ENCODE data around the gene PCDHGA7. TPM values are rescaled to one million over a fixed set of nuclear protein-coding genes. Genes with fewer than 3 reads are reported as not detected.
"Not testable (repeated sequence)": the region's sequence is repeated elsewhere in the genome, so short reads cannot be mapped to it uniquely, and the experiment has no call there.

Gene PCDHGA7
- total and polyA plus RNA-seq, 10 donors: 0.18 to 5.4 (median 2.0) TPM

- 29 to 36% (median 32%) methylated on average over 32 to 38 of the region's 38 CpGs for WGBS, 5 donors
- H3K36me3 ChIP-seq: peaks cover 0 to 10% (median 0%) of the 10 kb centered on the region in 6 donors
- intact Hi-C loops (cut with DNase I; ENCODE audit: low total_unique reads): no loop called here
- peaks cover 0 to 96% (median 11%) of the 10 kb centered on the region in 7 donors for H3K27me3 ChIP-seq (replicated peaks in 1 of 7)
- no peak within 1 kb of the TSS for H3K27ac ChIP-seq
- H3K4me3 ChIP-seq: peak within 1 kb of the TSS in 1 of 8 donors; percentile 6
- peaks cover 0 to 96% (median 85%) of the 10 kb centered on the region in 8 donors for H3K9me3 ChIP-seq
- TF ChIP-seq POLR2A (IDR thresholded peaks at IDR 0.05) (no peak), CTCF (IDR thresholded peaks at IDR 0.05 in 8 of 11, conservative IDR thresholded peaks at IDR 0.05 in 3 of 11) (no peak), POLR2AphosphoS5 (IDR thresholded peaks at IDR 0.05) (no peak)
- no peak for DNase-seq
- no peaks in the 10 kb centered on the region for H3K4me1 ChIP-seq
Observed at GRCh38 chr5:141392429-141393198, 10.1 kb downstream of the PCDHGA7 start, which contains the start of gene PCDHGA8. Gene PCDHGA8 (plus strand): TSS chr5:141392633. CDS start chr5:141392814, 181 bp downstream.

- H3K9me3 ChIP-seq: peaks cover 0 to 96% (median 86%) of the 10 kb centered on the region in 8 donors
Observed at GRCh38 chr5:141393267-141393666, 10.7 kb downstream of the PCDHGA7 start.

GRCh38 chr5:141394401-141395187 is 12.1 kb downstream of the PCDHGA7 start:
- DNase-seq; H3K36me3 ChIP-seq; H3K27ac ChIP-seq; H3K4me1 ChIP-seq; H3K4me3 ChIP-seq; intact Hi-C loops (cut with DNase I; ENCODE audit: low total_unique reads): not testable (repeated sequence)
- WGBS, 5 donors: 38 to 45% (median 41%) methylated on average over 15 to 46 of the region's 53 CpGs
- Histone ChIP-seq H3K9me3 (peaks cover 4 to 96% (median 85%) of the 10 kb centered on the region in 8 donors), H3K27me3 (replicated peaks in 1 of 7) (peaks cover 0 to 96% (median 15%) of the 10 kb centered on the region in 7 donors)

More at GRCh38 chr5:141393267-141393666, 10.7 kb downstream of the PCDHGA7 start:
- no peaks in the 10 kb centered on the region for H3K4me1 ChIP-seq
- peaks cover 0 to 96% (median 12%) of the 10 kb centered on the region in 7 donors for H3K27me3 ChIP-seq (replicated peaks in 1 of 7)
- no peak overlapping the region for H3K4me3 ChIP-seq
- peaks cover 0 to 10% (median 0%) of the 10 kb centered on the region in 6 donors for H3K36me3 ChIP-seq
- intact Hi-C loops (cut with DNase I; ENCODE audit: low total_unique reads): no loop called here
- H3K27ac ChIP-seq: no peak overlapping the region
- TF ChIP-seq POLR2AphosphoS5 (IDR thresholded peaks at IDR 0.05) (no peak), CTCF (IDR thresholded peaks at IDR 0.05 in 8 of 11, conservative IDR thresholded peaks at IDR 0.05 in 3 of 11) (no peak), POLR2A (IDR thresholded peaks at IDR 0.05) (no peak)
- DNase-seq: no peak
- WGBS, 5 donors: 34 to 50% (median 42%) methylated on average over 20 to 21 of the region's 21 CpGs

- DNase-seq; H3K27ac ChIP-seq; H3K4me1 ChIP-seq; intact Hi-C loops (cut with DNase I; ENCODE audit: low total_unique reads): not testable (repeated sequence)
- peaks cover 0 to 93% (median 22%) of the 10 kb centered on the region in 7 donors for H3K27me3 ChIP-seq (replicated peaks in 1 of 7)
- H3K36me3 ChIP-seq: peaks cover 0 to 11% (median 0%) of the 10 kb centered on the region in 6 donors
- peak in 7 of 11 experiments; percentile 19 to 51 (median 45) for TF ChIP-seq CTCF (IDR thresholded peaks at IDR 0.05 in 8 of 11, conservative IDR thresholded peaks at IDR 0.05 in 3 of 11)
- peak within 1 kb of the TSS in 6 of 8 donors; percentile 9 to 62 (median 20) for H3K4me3 ChIP-seq
- peaks cover 7 to 96% (median 81%) of the 10 kb centered on the region in 8 donors for H3K9me3 ChIP-seq
- 7 to 16% (median 11%) methylated on average over 20 to 25 of the region's 43 CpGs for WGBS, 5 donors
Observed at GRCh38 chr5:141397756-141398551, 15.4 kb downstream of the PCDHGA7 start, which contains the start of gene PCDHGB5. Gene PCDHGB5 (plus strand): TSS chr5:141397947. CDS start chr5:141398128, 181 bp downstream.

Measured in spleen (tissue), 11 donors.